Neural progenitor cell (in vitro differentiated cells): ENCODE results near the gene FMN1.

Experiments used
- CTCF ChIP-seq: fragments of 200-600 bp; sonication (generic); IDR thresholded peaks from 2 replicates; pipeline ENCODE4 v1.5.1; 2017; ENCODE audit warnings: antibody characterized with exemption, mild to moderate bottlenecking
- EZH2phosphoT487 ChIP-seq: fragments of 200-600 bp; sonication (generic); IDR thresholded peaks from 2 replicates; pipeline ENCODE4 v1.6.1; 2017; ENCODE audit warnings: antibody characterized with exemption

- TF ChIP-seq CTCF (no peak), EZH2phosphoT487 (no peak)
Observed at GRCh38 chr15:33132233-33132580, 62.3 kb downstream of the FMN1 start.
